Measurements from ENCODE around the gene SLC25A25.

- TF ChIP-seq CTCF (IDR thresholded peaks at IDR 0.05) = no peak
- TF ChIP-seq POLR2A (IDR thresholded peaks at IDR 0.05) = no peak
Measured at GRCh38 chr9:128062846-128063831, 4.9 kb upstream of the SLC25A25 start.

All from right lobe of liver (tissue), 4 donors.